C4-2B (cell line): ENCODE data around the gene HES1.

ENCODE experiments used
- CTCF ChIP-seq: fragments of 450-650 bp; conservative IDR thresholded peaks from 2 replicates; pipeline ENCODE4 v1.5.1; 2017; ENCODE audit warnings: mild to moderate bottlenecking
- ZFX ChIP-seq: fragments of 450-650 bp; IDR thresholded peaks from 2 replicates; pipeline ENCODE4 v1.6.1; 2017

DNA sequence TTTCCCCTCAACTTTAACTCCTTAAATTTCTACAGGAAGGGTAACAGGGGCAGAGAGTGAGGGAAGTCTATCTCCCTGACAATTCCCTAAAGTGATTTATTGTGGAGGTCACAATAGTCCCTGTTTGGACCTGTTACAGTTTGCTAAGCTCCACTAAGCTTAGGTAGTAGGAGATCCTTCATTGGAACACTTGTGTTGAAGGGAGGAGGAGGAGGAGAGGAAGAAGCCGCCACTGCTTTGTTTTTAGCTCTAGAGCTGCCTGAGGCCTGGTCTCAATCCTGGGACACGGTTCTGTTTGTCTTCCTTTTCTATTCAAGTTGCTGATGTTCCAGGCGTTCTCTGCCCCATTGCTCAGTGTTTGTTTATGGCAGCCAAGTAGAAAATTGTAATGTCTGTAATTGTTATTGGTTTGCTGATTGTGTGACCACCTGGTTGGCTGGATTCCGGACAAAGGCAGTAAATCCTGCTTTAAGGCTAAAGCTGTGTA lies 48.4 kb downstream of the HES1 start:
- TF ChIP-seq CTCF (no peak), ZFX (0 out of 2 replicates have a peak, but pooled peaks have one; percentile 50)
